ENCODE data around the gene CDK19.

DNA sequence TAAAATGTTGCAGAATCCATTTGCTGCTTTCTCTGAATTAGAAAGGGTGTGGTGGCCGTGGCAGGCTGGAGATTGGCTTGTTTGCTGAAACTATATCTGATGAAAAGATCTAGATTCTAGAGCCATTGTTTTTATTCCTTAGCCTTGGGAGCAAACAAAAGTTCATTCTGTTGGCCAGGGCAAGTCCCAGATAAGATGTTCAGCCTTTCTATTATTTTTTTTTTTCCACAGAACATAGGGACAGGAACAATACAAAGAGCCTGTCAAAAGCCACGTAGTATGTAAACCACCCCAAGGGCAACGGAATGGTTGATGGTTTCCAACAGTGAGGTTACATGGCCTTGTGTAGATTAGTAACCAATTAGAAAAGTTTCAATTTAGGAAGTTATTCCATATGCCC, 218.9 kb downstream of the CDK19 start:
- TF ChIP-seq POLR2AphosphoS5 (IDR thresholded peaks at IDR 0.05): no peak
- TF ChIP-seq POLR2A (IDR thresholded peaks at IDR 0.05): no peak
- TF ChIP-seq, protein P1, sequence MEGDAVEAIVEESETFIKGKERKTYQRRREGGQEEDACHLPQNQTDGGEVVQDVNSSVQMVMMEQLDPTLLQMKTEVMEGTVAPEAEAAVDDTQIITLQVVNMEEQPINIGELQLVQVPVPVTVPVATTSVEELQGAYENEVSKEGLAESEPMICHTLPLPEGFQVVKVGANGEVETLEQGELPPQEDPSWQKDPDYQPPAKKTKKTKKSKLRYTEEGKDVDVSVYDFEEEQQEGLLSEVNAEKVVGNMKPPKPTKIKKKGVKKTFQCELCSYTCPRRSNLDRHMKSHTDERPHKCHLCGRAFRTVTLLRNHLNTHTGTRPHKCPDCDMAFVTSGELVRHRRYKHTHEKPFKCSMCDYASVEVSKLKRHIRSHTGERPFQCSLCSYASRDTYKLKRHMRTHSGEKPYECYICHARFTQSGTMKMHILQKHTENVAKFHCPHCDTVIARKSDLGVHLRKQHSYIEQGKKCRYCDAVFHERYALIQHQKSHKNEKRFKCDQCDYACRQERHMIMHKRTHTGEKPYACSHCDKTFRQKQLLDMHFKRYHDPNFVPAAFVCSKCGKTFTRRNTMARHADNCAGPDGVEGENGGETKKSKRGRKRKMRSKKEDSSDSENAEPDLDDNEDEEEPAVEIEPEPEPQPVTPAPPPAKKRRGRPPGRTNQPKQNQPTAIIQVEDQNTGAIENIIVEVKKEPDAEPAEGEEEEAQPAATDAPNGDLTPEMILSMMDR (IDR thresholded peaks at IDR 0.05): no peak

All from upper lobe of left lung (tissue), 4 donors.